Type B pancreatic cell (in vitro differentiated cells): Measurements from ENCODE around the gene RAB24. TPM values are rescaled to one million over a fixed set of nuclear protein-coding genes. Genes with fewer than 3 reads are reported as not detected.
A peak's percentile ranks its signal among the peaks of the same experiment; 100 is the strongest.

Experiments
- DNase-seq: peaks from one replicate; pipeline ENCODE4 v3.0.0; 2021; ENCODE audit warnings: mixed read lengths; ENCODE audit not compliant: unreplicated experiment; ENCODE audit errors: extremely low spot score
- H3K27ac Mint-ChIP-seq: 2 replicates; pipeline ENCODE4 v1.8.0; 2021; ENCODE audit warnings: mild to moderate bottlenecking, mixed read lengths
- H3K27me3 Mint-ChIP-seq: 2 replicates; pipeline ENCODE4 v1.8.0; 2021; ENCODE audit warnings: mixed read lengths
- H3K36me3 Mint-ChIP-seq: 2 replicates; pipeline ENCODE4 v1.8.0; 2021; ENCODE audit warnings: mixed read lengths
- H3K4me1 Mint-ChIP-seq: one replicate; pipeline ENCODE4 v1.8.0; 2021; ENCODE audit warnings: mixed read lengths; ENCODE audit not compliant: unreplicated experiment
- H3K4me3 Mint-ChIP-seq: 2 replicates; pipeline ENCODE4 v1.8.0; 2021; ENCODE audit warnings: mild to moderate bottlenecking, mixed read lengths
- H3K9me3 Mint-ChIP-seq: 2 replicates; pipeline ENCODE4 v1.8.0; 2021; ENCODE audit warnings: mixed read lengths
- CTCF ChIP-seq: fragments of 200-600 bp; sonication (generic); conservative IDR thresholded peaks from 2 replicates; pipeline ENCODE4 v1.5.0; 2021; ENCODE audit warnings: antibody characterized with exemption, mild to moderate bottlenecking
- total RNA-seq: library from RNA; stranded (reverse); gene quantifications from 2 replicates; pipeline ENCODE4 v1.2.1, GENCODE V29; 2021; ENCODE audit warnings: low replicate concordance

RAB24 gene
- total RNA-seq, 1 donor from 2014 or later: 42.6 TPM

GRCh38 chr5:177339107-177339638 is 35.7 kb upstream of the RAB24 start:
- no peak overlapping the region for H3K4me3 Mint-ChIP-seq
- no peak for TF ChIP-seq CTCF
- H3K9me3 Mint-ChIP-seq: no peaks in the 10 kb centered on the region
- H3K27ac Mint-ChIP-seq: no peak overlapping the region
- no peaks in the 10 kb centered on the region for H3K27me3 Mint-ChIP-seq
- no peak for DNase-seq
- H3K36me3 Mint-ChIP-seq: peaks cover 17% of the 10 kb centered on the region
- no peaks in the 10 kb centered on the region for H3K4me1 Mint-ChIP-seq

GRCh38 chr5:177338251-177339106 is 35.0 kb upstream of the RAB24 start:
- TF ChIP-seq CTCF: no peak
- no peaks in the 10 kb centered on the region for H3K4me1 Mint-ChIP-seq
- H3K4me3 Mint-ChIP-seq: no peak overlapping the region
- H3K36me3 Mint-ChIP-seq: peaks cover 20% of the 10 kb centered on the region
- no peaks in the 10 kb centered on the region for H3K9me3 Mint-ChIP-seq
- DNase-seq: no peak
- H3K27ac Mint-ChIP-seq: no peak overlapping the region
- H3K27me3 Mint-ChIP-seq: no peaks in the 10 kb centered on the region

- peaks cover 17% of the 10 kb centered on the region for H3K36me3 Mint-ChIP-seq
- no peak overlapping the region for H3K4me3 Mint-ChIP-seq
- no peaks in the 10 kb centered on the region for H3K9me3 Mint-ChIP-seq
- H3K27me3 Mint-ChIP-seq: no peaks in the 10 kb centered on the region
- no peaks in the 10 kb centered on the region for H3K4me1 Mint-ChIP-seq
- H3K27ac Mint-ChIP-seq: no peak overlapping the region
- TF ChIP-seq CTCF: no peak
- DNase-seq: no peak
Measured at GRCh38 chr5:177336603-177337494, 33.3 kb upstream of the RAB24 start.

GRCh38 chr5:177336112-177336511 is 32.6 kb upstream of the RAB24 start:
- H3K36me3 Mint-ChIP-seq: peaks cover 10% of the 10 kb centered on the region
- no peaks in the 10 kb centered on the region for H3K27me3 Mint-ChIP-seq
- no peak overlapping the region for H3K4me3 Mint-ChIP-seq
- DNase-seq: no peak
- H3K9me3 Mint-ChIP-seq: no peaks in the 10 kb centered on the region
- no peak overlapping the region for H3K27ac Mint-ChIP-seq
- no peaks in the 10 kb centered on the region for H3K4me1 Mint-ChIP-seq
- TF ChIP-seq CTCF: peak; percentile 41

GRCh38 chr5:177335701-177336065 is 32.2 kb upstream of the RAB24 start:
- H3K9me3 Mint-ChIP-seq: no peaks in the 10 kb centered on the region
- no peaks in the 10 kb centered on the region for H3K27me3 Mint-ChIP-seq
- DNase-seq: no peak
- H3K4me3 Mint-ChIP-seq: no peak overlapping the region
- H3K36me3 Mint-ChIP-seq: peaks cover 10% of the 10 kb centered on the region
- no peak overlapping the region for H3K27ac Mint-ChIP-seq
- no peak for TF ChIP-seq CTCF
- H3K4me1 Mint-ChIP-seq: no peaks in the 10 kb centered on the region
